Loucy (cell line): ENCODE data around the gene XPO4.

Experiments used
- H2AFZ ChIP-seq: fragments of 200-600 bp; sonication (generic); 2 replicates; pipeline ENCODE4 v1.6.0; 2016; ENCODE audit warnings: antibody characterized with exemption, mild to moderate bottlenecking, low read length, moderate library complexity
- H3F3A ChIP-seq: fragments of 200-600 bp; 2 replicates; pipeline ENCODE4 v1.6.0; 2016; ENCODE audit warnings: antibody characterized with exemption, low read depth, mild to moderate bottlenecking
- H3K27me3 ChIP-seq: fragments of 200-600 bp; sonication (generic); 2 replicates; pipeline ENCODE4 v1.6.1; 2014; ENCODE audit warnings: low read length, mild to moderate bottlenecking; ENCODE audit not compliant: insufficient read depth, poor library complexity, severe bottlenecking
- H3K36me3 ChIP-seq: fragments of 200-600 bp; sonication (generic); 2 replicates; pipeline ENCODE4 v1.6.1; 2016; ENCODE audit warnings: low read length; ENCODE audit not compliant: insufficient read depth
- H3K4me1 ChIP-seq: fragments of 200-600 bp; sonication (generic); 2 replicates; pipeline ENCODE4 v1.5.1; 2014; ENCODE audit warnings: low read length, mild to moderate bottlenecking; ENCODE audit not compliant: insufficient read depth, poor library complexity, severe bottlenecking
- H3K4me2 ChIP-seq: fragments of 200-600 bp; sonication (generic); 2 replicates; pipeline ENCODE4 v1.6.0; 2014; ENCODE audit warnings: antibody characterized with exemption, low read length, low read depth, mild to moderate bottlenecking; ENCODE audit not compliant: poor library complexity, severe bottlenecking
- H3K4me3 ChIP-seq: fragments of 200-600 bp; sonication (generic); 2 replicates; pipeline ENCODE4 v1.5.1; 2014; ENCODE audit warnings: low read length, mild to moderate bottlenecking, mixed read lengths; ENCODE audit not compliant: poor library complexity, severe bottlenecking
- H3K79me2 ChIP-seq: fragments of 200-600 bp; sonication (generic); 2 replicates; pipeline ENCODE4 v1.6.1; 2014; ENCODE audit warnings: low read length; ENCODE audit not compliant: insufficient read depth
- H3K9ac ChIP-seq: fragments of 200-600 bp; sonication (generic); 2 replicates; pipeline ENCODE4 v1.6.0; 2014; ENCODE audit warnings: mild to moderate bottlenecking, low read depth, low read length, moderate library complexity; ENCODE audit not compliant: poor library complexity, severe bottlenecking
- H3K9me2 ChIP-seq: fragments of 200-600 bp; sonication (generic); replicated peaks from 2 replicates; pipeline ENCODE4 v1.6.1; 2016; ENCODE audit warnings: low read depth, low read length, mixed read lengths
- H3K9me3 ChIP-seq: fragments of 200-600 bp; sonication (generic); 2 replicates; pipeline ENCODE4 v1.6.1; 2014; ENCODE audit warnings: mild to moderate bottlenecking, antibody characterized with exemption, low read length, low read depth; ENCODE audit not compliant: insufficient read depth
- H4K20me1 ChIP-seq: fragments of 200-600 bp; sonication (generic); 2 replicates; pipeline ENCODE4 v1.6.0; 2014; ENCODE audit warnings: antibody characterized with exemption, low read length, mild to moderate bottlenecking; ENCODE audit not compliant: insufficient read depth, poor library complexity, severe bottlenecking
- CTCF ChIP-seq: fragments of 200-600 bp; sonication (generic); conservative IDR thresholded peaks from 2 replicates; pipeline ENCODE4 v1.5.1; 2014; ENCODE audit warnings: mild to moderate bottlenecking, antibody characterized with exemption, low read length
- EZH2phosphoT487 ChIP-seq: fragments of 200-600 bp; IDR thresholded peaks from 2 replicates; pipeline ENCODE4 v1.6.1; 2018; ENCODE audit warnings: antibody characterized with exemption, mild to moderate bottlenecking, moderate library complexity, borderline replicate concordance

XPO4 gene

DNA sequence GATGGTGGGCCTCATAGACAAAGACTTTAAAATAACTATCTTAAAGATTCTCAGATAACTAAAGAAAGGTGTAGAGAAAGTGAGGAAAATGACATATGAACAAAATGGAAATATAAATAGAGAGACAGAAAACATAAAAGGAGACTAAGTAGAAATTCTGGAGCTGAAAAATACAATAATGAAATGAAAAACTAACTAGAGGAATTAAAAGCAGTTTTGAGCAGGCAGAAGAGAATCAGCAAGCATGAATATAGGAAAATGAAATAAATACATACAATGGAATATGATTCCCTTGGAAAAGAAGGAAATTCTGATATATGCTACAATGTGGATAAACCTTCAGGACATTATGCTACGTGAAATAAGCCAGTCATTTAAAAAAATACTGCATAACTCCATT lies 132.7 kb downstream of the XPO4 start:
- H3F3A ChIP-seq: no peaks in the 10 kb centered on the region; the same call in 1 of the 2 replicates
- no peak overlapping the region for H3K9ac ChIP-seq
- no peak overlapping the region for H2AFZ ChIP-seq
- no peaks in the 10 kb centered on the region for H3K9me2 ChIP-seq
- H3K9me3 ChIP-seq: peaks cover 19% of the 10 kb centered on the region; the same call in 1 of the 2 replicates
- H3K79me2 ChIP-seq: peaks cover 34% of the 10 kb centered on the region
- no peak overlapping the region for H3K4me3 ChIP-seq
- H3K36me3 ChIP-seq: peaks cover 8% of the 10 kb centered on the region; the same call in 1 of the 2 replicates
- H3K27me3 ChIP-seq: no peaks in the 10 kb centered on the region
- peak overlapping the region; percentile 33 for H3K4me2 ChIP-seq
- H3K4me1 ChIP-seq: peaks cover 38% of the 10 kb centered on the region
- no peaks in the 10 kb centered on the region for H4K20me1 ChIP-seq
- TF ChIP-seq EZH2phosphoT487: no peak
- no peak for TF ChIP-seq CTCF

DNA sequence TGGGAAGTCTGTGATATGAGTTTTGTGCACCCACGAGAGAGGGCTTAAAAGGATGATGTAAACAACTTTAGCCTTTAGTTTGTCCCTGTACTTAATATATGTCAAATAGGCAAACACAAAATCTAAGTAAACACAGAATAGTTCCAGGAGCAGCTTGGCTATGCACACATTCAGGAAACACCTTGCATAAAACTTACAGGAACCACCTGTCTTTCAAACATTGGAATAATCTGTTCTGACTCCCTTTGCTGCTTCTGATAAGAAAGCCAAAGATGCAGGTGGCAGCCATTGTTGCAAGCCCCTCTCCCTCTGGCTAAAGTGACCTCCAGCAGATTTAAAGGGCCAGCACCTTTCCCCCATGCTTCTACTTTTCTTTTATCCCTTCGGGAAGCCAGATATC lies 133.5 kb downstream of the XPO4 start:
- peak overlapping the region; percentile 3 for H3K4me3 ChIP-seq
- H3K36me3 ChIP-seq: peaks cover 8% of the 10 kb centered on the region; the same call in 1 of the 2 replicates
- H2AFZ ChIP-seq: no peak overlapping the region
- H3K4me2 ChIP-seq: peak overlapping the region; percentile 33
- no peaks in the 10 kb centered on the region for H3K9me2 ChIP-seq
- no peak overlapping the region for H3K9ac ChIP-seq
- peaks cover 28% of the 10 kb centered on the region for H3K79me2 ChIP-seq
- H3F3A ChIP-seq: no peaks in the 10 kb centered on the region; the same call in 1 of the 2 replicates
- peaks cover 31% of the 10 kb centered on the region for H3K4me1 ChIP-seq
- peaks cover 19% of the 10 kb centered on the region; the same call in 1 of the 2 replicates for H3K9me3 ChIP-seq
- TF ChIP-seq EZH2phosphoT487: no peak
- no peak for TF ChIP-seq CTCF
- no peaks in the 10 kb centered on the region for H4K20me1 ChIP-seq
- H3K27me3 ChIP-seq: no peaks in the 10 kb centered on the region

GRCh38 chr13:20767309-20767943 lies 135.1 kb downstream of the XPO4 start:
- Histone ChIP-seq H3F3A (no peaks in the 10 kb centered on the region; the same call in 1 of the 2 replicates), H3K4me1 (peaks cover 23% of the 10 kb centered on the region), H3K4me2 (no peak overlapping the region), H3K9ac (no peak overlapping the region), H3K9me2 (no peaks in the 10 kb centered on the region), H3K27me3 (no peaks in the 10 kb centered on the region), H2AFZ (no peak overlapping the region), H4K20me1 (no peaks in the 10 kb centered on the region), H3K36me3 (peaks cover 8% of the 10 kb centered on the region; the same call in 1 of the 2 replicates), H3K79me2 (peaks cover 21% of the 10 kb centered on the region), H3K9me3 (peaks cover 19% of the 10 kb centered on the region; the same call in 1 of the 2 replicates), H3K4me3 (no peak overlapping the region)
- TF ChIP-seq EZH2phosphoT487 (no peak), CTCF (no peak)
